Fibroblast of lung (primary cell): Measurements from ENCODE around the gene GH1. TPM values are rescaled to one million over a fixed set of nuclear protein-coding genes. Genes with fewer than 3 reads are reported as not detected.
A peak's percentile ranks its signal among the peaks of the same experiment; 100 is the strongest.

Source experiments
- DNase-seq, 2 donors: peaks; one replicate each; pipeline versions ENCODE4 v3.0.0 to v3.0.0-alpha.2; 2010; ENCODE audit warnings: low read depth in 2 of 2
- H2AFZ ChIP-seq: 2 replicates; pipeline ENCODE4 v1.5.1; 2012; ENCODE audit warnings: low read length, control low read depth, inconsistent platforms
- H3K27ac ChIP-seq: 2 replicates; pipeline ENCODE4 v1.5.1; 2011; ENCODE audit warnings: low read length, control low read depth; ENCODE audit not compliant: insufficient read depth
- H3K27me3 ChIP-seq: 2 replicates; pipeline ENCODE4 v1.5.1; 2011; ENCODE audit warnings: mild to moderate bottlenecking, low read length; ENCODE audit not compliant: control insufficient read depth, insufficient read depth
- H3K36me3 ChIP-seq: 2 replicates; pipeline ENCODE4 v1.5.1; 2011; ENCODE audit warnings: low read length; ENCODE audit not compliant: control insufficient read depth, insufficient read depth
- H3K4me1 ChIP-seq: 2 replicates; pipeline ENCODE4 v1.5.1; 2011; ENCODE audit warnings: low read length; ENCODE audit not compliant: control insufficient read depth, insufficient read depth; ENCODE audit errors: extremely low read depth
- H3K4me2 ChIP-seq: 2 replicates; pipeline ENCODE4 v1.5.1; 2011; ENCODE audit warnings: low read length, control low read depth; ENCODE audit not compliant: insufficient read depth; ENCODE audit errors: extremely low read depth
- H3K4me3 ChIP-seq, 4 experiments: fragments of 200-600 bp in 1 of 4; sonication (generic) in 1 of 4; replicated peaks in 1 of 4; 2 replicates each; pipeline ENCODE4 v1.5.1; 2011 to 2016; ENCODE audit warnings: low read length in 4 of 4, low read depth in 3 of 4, mild to moderate bottlenecking in 3 of 4, control low read depth in 2 of 4, inconsistent platforms in 1 of 4, mixed read lengths in 1 of 4; ENCODE audit not compliant: insufficient read depth in 1 of 4; ENCODE audit errors: control extremely low read depth in 1 of 4
- H3K79me2 ChIP-seq: 2 replicates; pipeline ENCODE4 v1.5.1; 2012; ENCODE audit warnings: mild to moderate bottlenecking, low read length, inconsistent platforms; ENCODE audit not compliant: control insufficient read depth, insufficient read depth
- H3K9ac ChIP-seq: 2 replicates; pipeline ENCODE4 v1.5.1; 2011; ENCODE audit warnings: mild to moderate bottlenecking, low read length, control low read depth; ENCODE audit not compliant: insufficient read depth
- H3K9me3 ChIP-seq: 2 replicates; pipeline ENCODE4 v1.5.1; 2012; ENCODE audit warnings: low read depth, low read length; ENCODE audit not compliant: control insufficient read depth, insufficient read depth
- H4K20me1 ChIP-seq: 2 replicates; pipeline ENCODE4 v1.5.1; 2011; ENCODE audit warnings: low read length; ENCODE audit not compliant: control insufficient read depth, insufficient read depth; ENCODE audit errors: extremely low read depth
- EZH2 ChIP-seq: IDR thresholded peaks from 2 replicates; pipeline ENCODE4 v1.5.1; 2012; ENCODE audit warnings: low read length, control low read depth, mild to moderate bottlenecking; ENCODE audit errors: missing control alignments
- polyA plus RNA-seq, 2 donors: library from polyadenylated mRNA; depleted of rRNA in 1 of 2; stranded (reverse) in 1 of 2; unstranded in 1 of 2; fragments of >200 nt; gene quantifications; 2 replicates each; pipeline ENCODE4 v1.2.1, GENCODE V29; 2011 to 2012; ENCODE audit warnings: missing spikeins in 1 of 2
- total RNA-seq: library from RNA; depleted of rRNA; stranded (reverse); fragments of >200 nt; gene quantifications from 2 replicates; pipeline ENCODE4 v1.2.1, GENCODE V29; 2014
- TF ChIP-seq, protein P1 (sequence below), 2 donors: IDR thresholded peaks in 1 of 2; conservative IDR thresholded peaks in 1 of 2; 1 replicate in 1 of 2; 2 replicates in 1 of 2; pipeline ENCODE4 v1.5.1; 2011 to 2012; ENCODE audit warnings: low read length in 2 of 2, control low read depth in 1 of 2, inconsistent platforms in 1 of 2, low read depth in 1 of 2, mild to moderate bottlenecking in 1 of 2

The GH1 gene
- total and polyA plus RNA-seq, 2 donors (not counting 1 experiment from before 2014, with no cell fraction given) = not detected

GRCh38 chr17:63960430-63960829 lies 41.8 kb upstream of the GH1 start:
- H3K27me3 ChIP-seq = no peaks in the 10 kb centered on the region
- no peak overlapping the region for H3K9ac ChIP-seq
- TF ChIP-seq EZH2 = no peak
- TF ChIP-seq, protein P1, sequence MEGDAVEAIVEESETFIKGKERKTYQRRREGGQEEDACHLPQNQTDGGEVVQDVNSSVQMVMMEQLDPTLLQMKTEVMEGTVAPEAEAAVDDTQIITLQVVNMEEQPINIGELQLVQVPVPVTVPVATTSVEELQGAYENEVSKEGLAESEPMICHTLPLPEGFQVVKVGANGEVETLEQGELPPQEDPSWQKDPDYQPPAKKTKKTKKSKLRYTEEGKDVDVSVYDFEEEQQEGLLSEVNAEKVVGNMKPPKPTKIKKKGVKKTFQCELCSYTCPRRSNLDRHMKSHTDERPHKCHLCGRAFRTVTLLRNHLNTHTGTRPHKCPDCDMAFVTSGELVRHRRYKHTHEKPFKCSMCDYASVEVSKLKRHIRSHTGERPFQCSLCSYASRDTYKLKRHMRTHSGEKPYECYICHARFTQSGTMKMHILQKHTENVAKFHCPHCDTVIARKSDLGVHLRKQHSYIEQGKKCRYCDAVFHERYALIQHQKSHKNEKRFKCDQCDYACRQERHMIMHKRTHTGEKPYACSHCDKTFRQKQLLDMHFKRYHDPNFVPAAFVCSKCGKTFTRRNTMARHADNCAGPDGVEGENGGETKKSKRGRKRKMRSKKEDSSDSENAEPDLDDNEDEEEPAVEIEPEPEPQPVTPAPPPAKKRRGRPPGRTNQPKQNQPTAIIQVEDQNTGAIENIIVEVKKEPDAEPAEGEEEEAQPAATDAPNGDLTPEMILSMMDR (conservative IDR thresholded peaks at IDR 0.05 in 1 of 2, IDR thresholded peaks at IDR 0.05 in 1 of 2; ENCODE audit: low read depth in 1 of 2, low read length in 2 of 2) = no peak
- no peaks in the 10 kb centered on the region for H3K4me1 ChIP-seq
- H3K4me3 ChIP-seq = peak overlapping the region in 1 of 4 experiments; percentile 2
- H3K79me2 ChIP-seq = no peaks in the 10 kb centered on the region
- no peaks in the 10 kb centered on the region for H4K20me1 ChIP-seq
- no peak overlapping the region for H3K4me2 ChIP-seq
- no peak overlapping the region for H2AFZ ChIP-seq
- no peak for DNase-seq
- H3K36me3 ChIP-seq = no peaks in the 10 kb centered on the region
- H3K9me3 ChIP-seq = no peaks in the 10 kb centered on the region
- H3K27ac ChIP-seq = no peak overlapping the region

GRCh38 chr17:63960006-63960405 lies 41.4 kb upstream of the GH1 start:
- Histone ChIP-seq H3K4me3 (no peak overlapping the region), H3K4me1 (no peaks in the 10 kb centered on the region), H3K9ac (no peak overlapping the region), H3K79me2 (no peaks in the 10 kb centered on the region), H3K27me3 (no peaks in the 10 kb centered on the region), H3K27ac (no peak overlapping the region), H3K4me2 (no peak overlapping the region), H3K9me3 (no peaks in the 10 kb centered on the region), H2AFZ (no peak overlapping the region), H3K36me3 (no peaks in the 10 kb centered on the region), H4K20me1 (no peaks in the 10 kb centered on the region)
- DNase-seq = no peak
- TF ChIP-seq EZH2 = no peak
- TF ChIP-seq, protein P1 (conservative IDR thresholded peaks at IDR 0.05 in 1 of 2, IDR thresholded peaks at IDR 0.05 in 1 of 2; ENCODE audit: low read depth in 1 of 2, low read length in 2 of 2) = no peak

DNA sequence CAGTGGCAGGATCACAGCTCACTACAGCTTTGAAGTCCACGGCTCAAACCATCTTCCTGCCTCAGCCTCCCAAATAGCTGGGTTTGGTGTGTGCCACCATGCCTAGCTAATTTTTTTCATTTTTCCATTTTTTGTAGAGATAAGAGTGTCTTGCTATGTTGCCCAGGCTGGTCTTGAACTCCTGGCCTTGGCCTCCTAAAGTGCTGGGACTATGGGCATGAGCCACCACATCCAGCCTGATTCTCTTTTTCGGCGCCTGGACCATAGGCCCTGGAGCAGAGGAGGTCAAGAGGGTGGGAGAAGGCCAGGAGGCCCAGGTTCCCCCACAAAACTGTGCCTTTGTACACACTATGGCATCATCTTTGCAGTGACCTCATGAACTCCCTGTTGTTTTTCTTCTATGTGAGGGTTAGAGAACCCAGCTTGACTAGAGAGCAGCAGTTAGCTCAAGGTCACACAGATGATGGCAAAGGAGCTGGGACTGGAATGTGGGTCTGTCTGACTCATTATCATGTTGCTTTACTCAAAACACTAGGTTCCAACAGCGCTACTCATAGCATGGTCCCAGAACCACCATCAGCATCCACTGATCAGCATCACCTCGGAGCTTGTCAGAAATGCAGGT lies 37.8 kb upstream of the GH1 start:
- Histone ChIP-seq H3K36me3 (no peaks in the 10 kb centered on the region), H3K4me1 (no peaks in the 10 kb centered on the region), H3K9ac (no peak overlapping the region), H3K4me2 (no peak overlapping the region), H4K20me1 (no peaks in the 10 kb centered on the region), H3K4me3 (no peak overlapping the region), H3K27me3 (no peaks in the 10 kb centered on the region), H3K9me3 (no peaks in the 10 kb centered on the region), H3K79me2 (no peaks in the 10 kb centered on the region), H3K27ac (no peak overlapping the region), H2AFZ (no peak overlapping the region)
- DNase-seq = peak; percentile 44 to 63
- TF ChIP-seq EZH2 = no peak
- TF ChIP-seq, protein P1 (conservative IDR thresholded peaks at IDR 0.05 in 1 of 2, IDR thresholded peaks at IDR 0.05 in 1 of 2; ENCODE audit: low read depth in 1 of 2, low read length in 2 of 2) = no peak
